ENCODE data around the gene BTBD7. TPM values are rescaled to one million over a fixed set of nuclear protein-coding genes. Genes with fewer than 3 reads are reported as not detected.

The BTBD7 gene
- total and polyA plus RNA-seq, 2 experiments from 2014 or later: 24.4 to 32.8 TPM

GRCh38 chr14:93375673-93376156, 42.9 kb upstream of the BTBD7 start (continued):
- no peak for TF ChIP-seq ZNF462 (CRISPR knock-in tag; IDR thresholded peaks at IDR 0.05)
- no peak for TF ChIP-seq STAT1 (IDR thresholded peaks at IDR 0.05; ENCODE audit: unreplicated experiment)

GRCh38 chr14:93369713-93370266, 37.0 kb upstream of the BTBD7 start:
- H3K9me2 ChIP-seq (ENCODE audit: insufficient read depth): no peaks in the 10 kb centered on the region
- no peak overlapping the region for H3K27ac ChIP-seq (ENCODE audit: low read depth)
- Mint-ChIP-seq H3K4me3 (no peak overlapping the region), H3K9me3 (peaks cover 3% of the 10 kb centered on the region; the same call in 1 of the 3 replicates), H3K4me1 (no peaks in the 10 kb centered on the region), H3K27ac (no peak overlapping the region), H3K36me3 (ENCODE audit: low read depth) (no peaks in the 10 kb centered on the region), H3K27me3 (ENCODE audit: insufficient read depth, low read depth, poor library complexity) (no peaks in the 10 kb centered on the region)
- H4K20me1 ChIP-seq (replicated peaks; ENCODE audit: insufficient read depth): no peaks in the 10 kb centered on the region
- H3K4me3 ChIP-seq: no peak overlapping the region
- no peaks in the 10 kb centered on the region for H3K4me1 ChIP-seq (ENCODE audit: insufficient read depth)
- no peaks in the 10 kb centered on the region for H3K79me2 ChIP-seq (replicated peaks; ENCODE audit: insufficient read depth)
- no peaks in the 10 kb centered on the region for H3F3A ChIP-seq (replicated peaks; ENCODE audit: low read depth)
- H2AFZ ChIP-seq: peak overlapping the region; percentile 76; the same call in 1 of the 2 replicates
- H3K27me3 ChIP-seq (ENCODE audit: insufficient read depth): no peaks in the 10 kb centered on the region
- peak; percentile 8 for DNase-seq (ENCODE audit: low spot score)
- ATAC-seq: no peak
- H3K4me2 ChIP-seq: no peak overlapping the region
- no peaks in the 10 kb centered on the region for H3K36me3 ChIP-seq (ENCODE audit: insufficient read depth)
- TF ChIP-seq EZH2 (IDR thresholded peaks at IDR 0.05; ENCODE audit: low read depth, unreplicated experiment): no peak
- no peak for TF ChIP-seq STAT1 (IDR thresholded peaks at IDR 0.05; ENCODE audit: unreplicated experiment)
- TF ChIP-seq POLR2AphosphoS5 (IDR thresholded peaks at IDR 0.05; ENCODE audit: low read depth): no peak
- no peak for TF ChIP-seq ZNF331 (CRISPR knock-in tag; IDR thresholded peaks at IDR 0.05; ENCODE audit: low read depth)
- no peak for TF ChIP-seq ETS1 (IDR thresholded peaks at IDR 0.05)
- TF ChIP-seq EZH2phosphoT487 (IDR thresholded peaks at IDR 0.05; ENCODE audit: unreplicated experiment): no peak
- no peak for TF ChIP-seq JUNB (IDR thresholded peaks at IDR 0.05; ENCODE audit: unreplicated experiment)
- no peak for TF ChIP-seq NANOG (IDR thresholded peaks at IDR 0.05; ENCODE audit: borderline replicate concordance)

Data from GM23338 (cell line).